H9 (cell line): ENCODE measurements around the gene CRACR2A. TPM values are rescaled to one million over a fixed set of nuclear protein-coding genes. Genes with fewer than 3 reads are reported as not detected.

ENCODE experiments used
- DNase-seq: peaks from one replicate; pipeline ENCODE4 v3.0.0-alpha.2; 2017
- H2AFZ ChIP-seq: one replicate; pipeline ENCODE4 v1.6.1; 2013; ENCODE audit warnings: mild to moderate bottlenecking, low read length, control low read depth, moderate library complexity
- H2AK5ac ChIP-seq: 2 replicates; pipeline ENCODE4 v1.6.1; 2013; ENCODE audit warnings: low read length, control low read depth, mixed read lengths; ENCODE audit not compliant: insufficient read length
- H2BK120ac ChIP-seq: one replicate; pipeline ENCODE4 v1.6.1; 2013; ENCODE audit warnings: low read depth, mild to moderate bottlenecking, low read length, control low read depth, inconsistent platforms; ENCODE audit not compliant: poor library complexity, severe bottlenecking
- H2BK12ac ChIP-seq: 2 replicates; pipeline ENCODE4 v1.6.1; 2013; ENCODE audit warnings: low read length, control low read depth, mixed read lengths, low read depth; ENCODE audit not compliant: insufficient read length
- H2BK15ac ChIP-seq: 2 replicates; pipeline ENCODE4 v1.6.1; 2013; ENCODE audit warnings: low read depth, low read length, control low read depth
- H2BK20ac ChIP-seq: one replicate; pipeline ENCODE4 v1.6.1; 2013; ENCODE audit warnings: low read depth, mild to moderate bottlenecking, low read length, control low read depth, inconsistent platforms; ENCODE audit not compliant: poor library complexity, severe bottlenecking
- H2BK5ac ChIP-seq: 2 replicates; pipeline ENCODE4 v1.6.1; 2013; ENCODE audit warnings: low read length, control low read depth, mixed read lengths; ENCODE audit not compliant: insufficient read length
- H3K14ac ChIP-seq: 2 replicates; pipeline ENCODE4 v1.6.1; 2013; ENCODE audit warnings: low read length, control low read depth; ENCODE audit not compliant: insufficient read depth
- H3K18ac ChIP-seq: 2 replicates; pipeline ENCODE4 v1.6.1; 2013; ENCODE audit warnings: low read depth, mild to moderate bottlenecking, mixed read lengths, low read length, control low read depth; ENCODE audit not compliant: insufficient read length
- H3K23ac ChIP-seq: 2 replicates; pipeline ENCODE4 v1.6.1; 2013; ENCODE audit warnings: low read length, control low read depth, mixed read lengths, low read depth; ENCODE audit not compliant: insufficient read length
- H3K23me2 ChIP-seq: 2 replicates; pipeline ENCODE4 v1.6.1; 2013; ENCODE audit warnings: low read depth, mild to moderate bottlenecking, mixed read lengths, low read length, control low read depth; ENCODE audit not compliant: insufficient read length, poor library complexity, severe bottlenecking
- H3K27ac ChIP-seq: 2 replicates; pipeline ENCODE4 v1.5.1; 2013; ENCODE audit warnings: low read length, control low read depth, mixed read lengths, low read depth; ENCODE audit not compliant: insufficient read length
- H3K27me3 ChIP-seq: 2 replicates; pipeline ENCODE4 v1.6.1; 2013; ENCODE audit warnings: low read length, control low read depth, inconsistent platforms; ENCODE audit not compliant: insufficient read depth
- H3K4ac ChIP-seq: 2 replicates; pipeline ENCODE4 v1.6.1; 2013; ENCODE audit warnings: low read depth, mild to moderate bottlenecking, control low read depth, inconsistent platforms, low read length, moderate library complexity
- H3K4me1 ChIP-seq: 2 replicates; pipeline ENCODE4 v1.6.1; 2013; ENCODE audit warnings: low read length, control low read depth, inconsistent platforms; ENCODE audit not compliant: insufficient read depth
- H3K4me2 ChIP-seq: 2 replicates; pipeline ENCODE4 v1.6.1; 2013; ENCODE audit warnings: low read length, control low read depth, mixed read lengths; ENCODE audit not compliant: insufficient read length, insufficient read depth
- H3K56ac ChIP-seq: 2 replicates; pipeline ENCODE4 v1.6.1; 2013; ENCODE audit warnings: low read depth, mild to moderate bottlenecking, mixed read lengths, low read length, control low read depth; ENCODE audit not compliant: insufficient read length
- H3K79me1 ChIP-seq: 2 replicates; pipeline ENCODE4 v1.6.1; 2013; ENCODE audit warnings: low read depth, mild to moderate bottlenecking, moderate library complexity, low read length, control low read depth, inconsistent platforms; ENCODE audit not compliant: insufficient read depth, poor library complexity, severe bottlenecking
- H3K79me2 ChIP-seq: 2 replicates; pipeline ENCODE4 v1.6.1; 2013; ENCODE audit warnings: low read length, control low read depth, inconsistent platforms; ENCODE audit not compliant: insufficient read depth
- H3K9ac ChIP-seq: 2 replicates; pipeline ENCODE4 v1.6.1; 2013; ENCODE audit warnings: low read length, control low read depth, mixed read lengths; ENCODE audit not compliant: insufficient read length; ENCODE audit errors: extremely low read depth
- H3K9me3 ChIP-seq: one replicate; pipeline ENCODE4 v1.6.1; 2013; ENCODE audit warnings: low read depth, low read length, inconsistent platforms; ENCODE audit not compliant: control insufficient read depth
- H3T11ph ChIP-seq: one replicate; pipeline ENCODE4 v1.6.1; 2013; ENCODE audit warnings: mild to moderate bottlenecking, low read length, control low read depth, inconsistent platforms
- H4K20me1 ChIP-seq: one replicate; pipeline ENCODE4 v1.6.1; 2013; ENCODE audit not compliant: control insufficient read depth, insufficient read length, insufficient read depth
- H4K5ac ChIP-seq: 2 replicates; pipeline ENCODE4 v1.6.1; 2013; ENCODE audit warnings: low read depth, mild to moderate bottlenecking, mixed read lengths, low read length, control low read depth; ENCODE audit not compliant: insufficient read length
- H4K8ac ChIP-seq: replicated peaks from 2 replicates; pipeline ENCODE4 v1.6.1; 2013; ENCODE audit warnings: low read length, control low read depth, mixed read lengths, low read depth; ENCODE audit not compliant: insufficient read length
- H4K91ac ChIP-seq: 2 replicates; pipeline ENCODE4 v1.6.1; 2013; ENCODE audit warnings: low read depth, mild to moderate bottlenecking, moderate library complexity, mixed read lengths, low read length, control low read depth; ENCODE audit not compliant: insufficient read length
- H3K27ac Mint-ChIP-seq, 3 experiments: 2 replicates in 2 of 3; 3 replicates in 1 of 3; pipeline ENCODE4 v1.8.0; 2020 to 2021; ENCODE audit warnings: mixed read lengths in 3 of 3, mild to moderate bottlenecking in 1 of 3, moderate library complexity in 1 of 3
- H3K27me3 Mint-ChIP-seq: 2 replicates; pipeline ENCODE4 v1.8.0; 2021; ENCODE audit warnings: low read depth, mild to moderate bottlenecking, moderate library complexity, mixed read lengths
- H3K36me3 Mint-ChIP-seq, 3 experiments: 2 replicates in 2 of 3; 3 replicates in 1 of 3; pipeline ENCODE4 v1.8.0; 2020 to 2021; ENCODE audit warnings: low read depth in 3 of 3, mixed read lengths in 3 of 3; ENCODE audit not compliant: insufficient read depth in 1 of 3
- H3K4me1 Mint-ChIP-seq, 2 experiments: 2 replicates each; pipeline ENCODE4 v1.8.0; 2020; ENCODE audit warnings: mixed read lengths in 2 of 2
- H3K4me3 Mint-ChIP-seq, 2 experiments: 2 replicates in 1 of 2; 3 replicates in 1 of 2; pipeline ENCODE4 v1.8.0; 2020 to 2021; ENCODE audit warnings: mild to moderate bottlenecking in 2 of 2, mixed read lengths in 2 of 2, moderate library complexity in 1 of 2
- H3K9me3 Mint-ChIP-seq, 2 experiments: 2 replicates in 1 of 2; 3 replicates in 1 of 2; pipeline ENCODE4 v1.8.0; 2020; ENCODE audit warnings: mild to moderate bottlenecking in 2 of 2, mixed read lengths in 2 of 2, moderate library complexity in 1 of 2
- CTCF ChIP-seq: fragments of 200-600 bp; sonication (generic); conservative IDR thresholded peaks from 3 replicates; pipeline ENCODE4 v1.8.0; 2021; ENCODE audit warnings: antibody characterized with exemption, mild to moderate bottlenecking
- WGBS: extraction: QIAGEN DNeasy Blood & Tissue Kit; methylation state at CpG from one replicate; pipeline ENCODE4 v1.1.7; 2013; ENCODE audit warnings: missing lambda C conversion rate, low lambda C conversion rate, mixed read lengths; ENCODE audit not compliant: insufficient read length; ENCODE audit errors: extremely low coverage; 5-methylcytosine and 5-hydroxymethylcytosine counted together
- total RNA-seq: library from RNA; stranded (reverse); gene quantifications from 2 replicates; pipeline ENCODE4 v1.2.1, GENCODE V29; 2021

The CRACR2A gene
- total RNA-seq, 1 experiment from 2014 or later: 2.0 TPM

GRCh38 chr12:3712209-3712992 is 40.5 kb downstream of the CRACR2A start:
- Histone ChIP-seq H3K14ac (no peak overlapping the region), H2BK20ac (no peak overlapping the region), H2BK12ac (no peak overlapping the region), H3K23me2 (no peaks in the 10 kb centered on the region), H4K8ac (no peak overlapping the region), H3K56ac (no peak overlapping the region), H3K9ac (no peak overlapping the region), H3K4me1 (no peaks in the 10 kb centered on the region; the same call in 1 of the 2 replicates), H3K23ac (no peak overlapping the region), H2BK5ac (no peak overlapping the region), H4K20me1 (no peaks in the 10 kb centered on the region), H3K79me2 (no peaks in the 10 kb centered on the region), H2AFZ (no peak overlapping the region), H3K27ac (no peak overlapping the region), H4K91ac (no peak overlapping the region), H3K4me2 (no peak overlapping the region), H2BK15ac (no peak overlapping the region), H2AK5ac (no peak overlapping the region), H4K5ac (no peak overlapping the region), H2BK120ac (no peak overlapping the region), H3K9me3 (no peaks in the 10 kb centered on the region), H3K18ac (no peak overlapping the region), H3K4ac (no peak overlapping the region), H3K79me1 (no peaks in the 10 kb centered on the region), H3T11ph (no peak overlapping the region), H3K27me3 (no peaks in the 10 kb centered on the region)
- DNase-seq: no peak
- no peaks in the 10 kb centered on the region for H3K9me3 Mint-ChIP-seq
- no CpG with 5 or more reads among the region's 3 CpGs for WGBS
- H3K27ac Mint-ChIP-seq: no peak overlapping the region
- H3K27me3 Mint-ChIP-seq: peaks cover 3% of the 10 kb centered on the region; the same call in 1 of the 2 replicates
- no peak for TF ChIP-seq CTCF
- no peak overlapping the region for H3K4me3 Mint-ChIP-seq
- no peaks in the 10 kb centered on the region for H3K36me3 Mint-ChIP-seq
- peaks cover 10 to 13% of the 10 kb centered on the region in 2 experiments for H3K4me1 Mint-ChIP-seq
